Upper lobe of left lung (tissue), 6 donors: Measurements from ENCODE around the gene CTCF. TPM values are rescaled to one million over a fixed set of nuclear protein-coding genes. Genes with fewer than 3 reads are reported as not detected.

Source experiments
- ATAC-seq, 2 donors: fragments of 200-7000 bp; cut with Tn5 transposase; one replicate each; pipeline ENCODE4 v1.9.1; 2022; ENCODE audit warnings: mild to moderate bottlenecking in 2 of 2, moderate library complexity in 2 of 2; ENCODE audit not compliant: low FRiP score in 2 of 2
- DNase-seq, 2 donors: peaks; one replicate each; pipeline ENCODE4 v3.0.0-alpha.2; 2019 to 2020
- H3K27ac ChIP-seq, 4 donors: fragments of 200-600 bp; sonication (generic); one replicate each; pipeline ENCODE4 v1.5.1; 2016 to 2019
- H3K27me3 ChIP-seq, 4 donors: fragments of 200-600 bp; sonication (generic); one replicate each; pipeline ENCODE4 v1.5.1; 2017 to 2019
- H3K36me3 ChIP-seq, 4 donors: fragments of 200-600 bp; sonication (generic); one replicate each; pipeline ENCODE4 v1.5.1; 2016 to 2019
- H3K4me1 ChIP-seq, 4 donors: fragments of 200-600 bp; sonication (generic); one replicate each; pipeline ENCODE4 v1.5.1; 2018 to 2019
- H3K4me3 ChIP-seq, 4 donors: fragments of 200-600 bp; sonication (generic); one replicate each; pipeline ENCODE4 v1.5.1; 2017 to 2019; ENCODE audit warnings: mild to moderate bottlenecking in 2 of 4, moderate library complexity in 1 of 4
- H3K9me3 ChIP-seq, 4 donors: fragments of 200-600 bp; sonication (generic); one replicate each; pipeline ENCODE4 v1.5.1; 2018 to 2019
- CTCF ChIP-seq, 6 experiments: fragments of 450-650 bp in 4 of 6; fragments of 200-600 bp in 2 of 6; sonication (generic) in 2 of 6; IDR thresholded peaks; one replicate each; pipeline ENCODE4 v1.5.1; 2016 to 2019; ENCODE audit warnings: antibody characterized with exemption in 6 of 6
- EP300 ChIP-seq, 4 donors: sonication (generic); formaldehyde crosslinking; IDR thresholded peaks; one replicate each; pipeline ENCODE4 v1.5.1; 2017; ENCODE audit warnings: antibody characterized with exemption in 4 of 4, control low read depth in 2 of 4
- POLR2A ChIP-seq, 4 donors: fragments of 450-650 bp; IDR thresholded peaks; one replicate each; pipeline ENCODE4 v1.5.1; 2016 to 2017; ENCODE audit warnings: antibody characterized with exemption in 4 of 4, mild to moderate bottlenecking in 2 of 4
- POLR2AphosphoS5 ChIP-seq, 2 donors: sonication (generic); formaldehyde crosslinking; IDR thresholded peaks; one replicate each; pipeline ENCODE4 v1.5.1; 2017; ENCODE audit warnings: antibody characterized with exemption in 2 of 2
- WGBS, 2 donors: methylation state at CpG; one replicate each; pipeline ENCODE4 v1.1.5; 2017 to 2018; 5-methylcytosine and 5-hydroxymethylcytosine counted together
- total RNA-seq, 6 donors: library from RNA; depleted of rRNA in 4 of 6; stranded (reverse); fragments of >200 nt in 4 of 6; gene quantifications; one replicate each; pipeline versions ENCODE4 v1.1.0 to v1.2.1, GENCODE V29; 2016 to 2021
- donor health status: DM: no; HTN: no; CAD: no; lungs with moderate emphysema.
- donor health status: DM: no; HTN: yes; CAD: no; lungs with severe emphysema.

Gene CTCF
- total RNA-seq, 6 donors from 2014 or later = 29.7 to 42.6 (median 34.2) TPM

DNA sequence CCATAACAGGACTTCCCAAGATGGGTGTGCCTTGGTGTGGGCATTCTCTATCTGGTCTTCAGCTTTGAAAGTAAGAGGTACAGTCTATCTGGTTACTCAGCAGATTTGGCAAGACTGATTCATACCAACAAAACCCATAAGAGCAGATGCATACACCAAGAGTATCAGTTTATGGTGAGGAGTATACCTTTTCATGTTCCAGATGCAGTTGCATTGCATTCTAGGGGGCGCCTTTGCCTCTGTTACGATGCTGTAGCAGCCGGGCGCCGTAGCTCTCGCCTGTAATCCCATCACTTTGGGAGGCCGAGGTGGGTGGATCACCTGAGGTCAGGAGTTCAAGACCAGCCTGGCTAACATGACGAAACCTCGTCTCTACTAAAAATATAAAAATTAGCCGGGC is 51.5 kb downstream of the CTCF start:
- 88 to 94% methylated on average over 10 of the region's 10 CpGs for WGBS, 2 donors
- no peak for DNase-seq
- no peak for TF ChIP-seq POLR2AphosphoS5 (IDR thresholded peaks at IDR 0.05)
- no peak for TF ChIP-seq EP300 (IDR thresholded peaks at IDR 0.05)
- TF ChIP-seq POLR2A (IDR thresholded peaks at IDR 0.05) = no peak
- TF ChIP-seq CTCF (IDR thresholded peaks at IDR 0.05) = no peak
- Histone ChIP-seq H3K27ac (no peak overlapping the region), H3K36me3 (peaks cover 13 to 69% (median 47%) of the 10 kb centered on the region in 4 donors), H3K9me3 (no peaks in the 10 kb centered on the region), H3K4me3 (no peak overlapping the region), H3K27me3 (no peaks in the 10 kb centered on the region), H3K4me1 (no peaks in the 10 kb centered on the region)
- ATAC-seq = no peak

DNA sequence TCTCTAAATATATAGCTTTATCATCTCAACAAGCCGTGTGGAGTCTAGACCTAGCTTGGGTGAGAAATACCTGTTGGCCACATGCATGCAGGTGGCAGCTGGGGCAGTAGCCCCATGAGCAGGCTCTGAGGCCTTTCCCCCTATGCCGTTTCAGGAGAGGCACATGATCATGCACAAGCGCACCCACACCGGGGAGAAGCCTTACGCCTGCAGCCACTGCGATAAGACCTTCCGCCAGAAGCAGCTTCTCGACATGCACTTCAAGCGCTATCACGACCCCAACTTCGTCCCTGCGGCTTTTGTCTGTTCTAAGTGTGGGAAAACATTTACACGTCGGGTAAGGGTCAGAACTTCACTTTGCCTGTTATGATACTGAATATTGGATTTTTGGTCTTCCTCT is 65.9 kb downstream of the CTCF start:
- 93 to 96% methylated on average over 11 to 14 of the region's 14 CpGs for WGBS, 2 donors
- Histone ChIP-seq H3K4me3 (no peak overlapping the region), H3K27me3 (no peaks in the 10 kb centered on the region), H3K4me1 (no peaks in the 10 kb centered on the region), H3K36me3 (peaks cover 21 to 96% (median 70%) of the 10 kb centered on the region in 4 donors), H3K9me3 (no peaks in the 10 kb centered on the region), H3K27ac (no peak overlapping the region)
- DNase-seq (no peak), ATAC-seq (no peak)
- TF ChIP-seq EP300 (IDR thresholded peaks at IDR 0.05) (no peak), POLR2A (IDR thresholded peaks at IDR 0.05) (no peak), POLR2AphosphoS5 (IDR thresholded peaks at IDR 0.05) (no peak), CTCF (IDR thresholded peaks at IDR 0.05) (no peak)

- peaks cover 18 to 95% (median 64%) of the 10 kb centered on the region in 4 donors for H3K36me3 ChIP-seq
- ATAC-seq (no peak), DNase-seq (no peak)
- WGBS, 2 donors = 59 to 68% methylated on average over 7 of the region's 7 CpGs
- H3K27me3 ChIP-seq = no peaks in the 10 kb centered on the region
- H3K27ac ChIP-seq = no peak overlapping the region
- no peaks in the 10 kb centered on the region for H3K4me1 ChIP-seq
- no peak overlapping the region for H3K4me3 ChIP-seq
- H3K9me3 ChIP-seq = no peaks in the 10 kb centered on the region
- no peak for TF ChIP-seq POLR2AphosphoS5 (IDR thresholded peaks at IDR 0.05)
- no peak for TF ChIP-seq POLR2A (IDR thresholded peaks at IDR 0.05)
- no peak for TF ChIP-seq EP300 (IDR thresholded peaks at IDR 0.05)
- no peak for TF ChIP-seq CTCF (IDR thresholded peaks at IDR 0.05)
Measured at GRCh38 chr16:67632415-67633172, 70.3 kb downstream of the CTCF start.

DNA sequence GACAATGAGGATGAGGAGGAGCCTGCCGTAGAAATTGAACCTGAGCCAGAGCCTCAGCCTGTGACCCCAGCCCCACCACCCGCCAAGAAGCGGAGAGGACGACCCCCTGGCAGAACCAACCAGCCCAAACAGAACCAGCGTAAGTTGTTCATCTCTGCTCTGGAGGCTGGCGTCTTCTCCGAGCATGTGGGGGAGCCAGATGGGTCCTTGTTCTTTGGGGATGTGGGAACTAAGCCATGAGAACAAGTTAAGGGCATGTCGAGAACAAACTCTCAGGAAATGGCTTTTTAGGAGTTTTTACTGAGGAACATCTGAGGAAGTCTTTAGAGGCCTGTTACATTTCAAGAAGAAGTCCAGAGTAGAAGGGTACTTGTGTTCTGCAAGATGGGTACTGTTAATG is 74.4 kb downstream of the CTCF start:
- Histone ChIP-seq H3K27ac (no peak overlapping the region), H3K9me3 (no peaks in the 10 kb centered on the region), H3K4me3 (no peak overlapping the region), H3K4me1 (peaks cover 0 to 8% (median 4%) of the 10 kb centered on the region in 4 donors), H3K36me3 (peaks cover 16 to 77% (median 42%) of the 10 kb centered on the region in 4 donors), H3K27me3 (no peaks in the 10 kb centered on the region)
- DNase-seq (no peak), ATAC-seq (no peak)
- TF ChIP-seq POLR2A (IDR thresholded peaks at IDR 0.05) = no peak
- TF ChIP-seq POLR2AphosphoS5 (IDR thresholded peaks at IDR 0.05) = no peak
- no peak for TF ChIP-seq CTCF (IDR thresholded peaks at IDR 0.05)
- TF ChIP-seq EP300 (IDR thresholded peaks at IDR 0.05) = no peak
- 89 to 96% methylated on average over 8 of the region's 8 CpGs for WGBS, 2 donors

DNA sequence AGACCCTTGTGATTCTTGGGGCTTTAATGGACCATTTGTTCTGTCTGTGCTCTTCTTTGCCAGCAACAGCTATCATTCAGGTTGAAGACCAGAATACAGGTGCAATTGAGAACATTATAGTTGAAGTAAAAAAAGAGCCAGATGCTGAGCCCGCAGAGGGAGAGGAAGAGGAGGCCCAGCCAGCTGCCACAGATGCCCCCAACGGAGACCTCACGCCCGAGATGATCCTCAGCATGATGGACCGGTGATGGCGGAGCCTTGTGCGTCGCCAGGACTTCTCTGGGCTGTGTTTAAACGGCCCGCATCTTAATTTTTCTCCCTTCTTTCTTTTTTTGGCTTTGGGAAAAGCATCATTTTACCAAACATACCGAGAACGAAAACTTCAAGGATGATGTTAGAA is 75.3 kb downstream of the CTCF start:
- Histone ChIP-seq H3K27ac (no peak overlapping the region), H3K36me3 (peaks cover 16 to 68% (median 38%) of the 10 kb centered on the region in 4 donors), H3K9me3 (no peaks in the 10 kb centered on the region), H3K4me3 (no peak overlapping the region), H3K4me1 (peaks cover 0 to 16% (median 8%) of the 10 kb centered on the region in 4 donors), H3K27me3 (no peaks in the 10 kb centered on the region)
- 92 to 96% methylated on average over 12 of the region's 12 CpGs for WGBS, 2 donors
- DNase-seq = no peak
- TF ChIP-seq CTCF (IDR thresholded peaks at IDR 0.05) (no peak), POLR2A (IDR thresholded peaks at IDR 0.05) (no peak), EP300 (IDR thresholded peaks at IDR 0.05) (no peak), POLR2AphosphoS5 (IDR thresholded peaks at IDR 0.05) (no peak)
- no peak for ATAC-seq
